Skeletal muscle satellite cell (primary cell): ENCODE measurements around the gene ZNF322.

ENCODE experiments used
- H3K27me3 ChIP-seq: 2 replicates; pipeline ENCODE4 v1.7.0; 2013; ENCODE audit warnings: low read length; ENCODE audit not compliant: control insufficient read depth, insufficient read depth
- H3K36me3 ChIP-seq: 2 replicates; pipeline ENCODE4 v1.7.0; 2013; ENCODE audit warnings: mild to moderate bottlenecking, control low read depth, low read length; ENCODE audit not compliant: insufficient read depth
- H3K4me1 ChIP-seq: 2 replicates; pipeline ENCODE4 v1.7.0; 2013; ENCODE audit warnings: low read length; ENCODE audit not compliant: control insufficient read depth, insufficient read depth
- H3K4me2 ChIP-seq: 2 replicates; pipeline ENCODE4 v1.7.0; 2013; ENCODE audit warnings: mild to moderate bottlenecking, low read length
- H3K4me3 ChIP-seq: 2 replicates; pipeline ENCODE4 v1.7.0; 2013; ENCODE audit warnings: low read length
- H3K9ac ChIP-seq: 2 replicates; pipeline ENCODE4 v1.7.0; 2013; ENCODE audit warnings: mild to moderate bottlenecking, low read depth, low read length, moderate library complexity
- H3K9me3 ChIP-seq: replicated peaks from 2 replicates; pipeline ENCODE4 v1.7.0; 2013; ENCODE audit warnings: mild to moderate bottlenecking, control low read depth, low read length

The ZNF322 gene

GRCh38 chr6:26611599-26611998 is 47.9 kb downstream of the ZNF322 start:
- Histone ChIP-seq H3K4me1 (no peaks in the 10 kb centered on the region), H3K9ac (no peak overlapping the region), H3K4me2 (no peak overlapping the region), H3K36me3 (no peaks in the 10 kb centered on the region), H3K9me3 (no peaks in the 10 kb centered on the region), H3K27me3 (peaks cover 49% of the 10 kb centered on the region), H3K4me3 (no peak overlapping the region)

- no peak overlapping the region for H3K9ac ChIP-seq
- H3K27me3 ChIP-seq: peaks cover 39% of the 10 kb centered on the region
- no peaks in the 10 kb centered on the region for H3K36me3 ChIP-seq
- H3K9me3 ChIP-seq: no peaks in the 10 kb centered on the region
- no peak overlapping the region for H3K4me2 ChIP-seq
- no peaks in the 10 kb centered on the region for H3K4me1 ChIP-seq
- H3K4me3 ChIP-seq: no peak overlapping the region
These were observed 50.1 kb downstream of the ZNF322 start for GRCh38 chr6:26609463-26609862.

GRCh38 chr6:26607434-26608230 is 51.9 kb downstream of the ZNF322 start:
- peaks cover 20% of the 10 kb centered on the region for H3K27me3 ChIP-seq
- peak overlapping the region; percentile 25 for H3K4me3 ChIP-seq
- no peak overlapping the region for H3K9ac ChIP-seq
- no peaks in the 10 kb centered on the region for H3K9me3 ChIP-seq
- no peaks in the 10 kb centered on the region for H3K36me3 ChIP-seq
- peak overlapping the region; percentile 60 for H3K4me2 ChIP-seq
- no peaks in the 10 kb centered on the region for H3K4me1 ChIP-seq

- H3K4me1 ChIP-seq: no peaks in the 10 kb centered on the region
- H3K27me3 ChIP-seq: peaks cover 4% of the 10 kb centered on the region
- no peak overlapping the region for H3K4me3 ChIP-seq
- H3K4me2 ChIP-seq: no peak overlapping the region
- no peaks in the 10 kb centered on the region for H3K9me3 ChIP-seq
- H3K9ac ChIP-seq: no peak overlapping the region
- peaks cover 3% of the 10 kb centered on the region for H3K36me3 ChIP-seq
These were observed 54.7 kb downstream of the ZNF322 start for GRCh38 chr6:26604797-26605196.

- H3K4me2 ChIP-seq: no peak overlapping the region
- H3K27me3 ChIP-seq: no peaks in the 10 kb centered on the region
- H3K4me1 ChIP-seq: no peaks in the 10 kb centered on the region
- no peaks in the 10 kb centered on the region for H3K9me3 ChIP-seq
- peaks cover 8% of the 10 kb centered on the region for H3K36me3 ChIP-seq
- H3K4me3 ChIP-seq: no peak overlapping the region
- no peak overlapping the region for H3K9ac ChIP-seq
These were observed 55.5 kb downstream of the ZNF322 start for GRCh38 chr6:26604026-26604425.

GRCh38 chr6:26602262-26602661 is 57.3 kb downstream of the ZNF322 start:
- Histone ChIP-seq H3K36me3 (peaks cover 17% of the 10 kb centered on the region), H3K9me3 (no peaks in the 10 kb centered on the region), H3K4me1 (peaks cover 9% of the 10 kb centered on the region), H3K4me3 (no peak overlapping the region), H3K27me3 (no peaks in the 10 kb centered on the region), H3K4me2 (no peak overlapping the region), H3K9ac (no peak overlapping the region)

- Histone ChIP-seq H3K4me2 (no peak overlapping the region), H3K4me3 (no peak overlapping the region), H3K9me3 (no peaks in the 10 kb centered on the region), H3K9ac (no peak overlapping the region), H3K4me1 (peaks cover 9% of the 10 kb centered on the region), H3K27me3 (no peaks in the 10 kb centered on the region), H3K36me3 (peaks cover 17% of the 10 kb centered on the region)
These were observed 58.8 kb downstream of the ZNF322 start for GRCh38 chr6:26600759-26601158.

- Histone ChIP-seq H3K36me3 (peaks cover 17% of the 10 kb centered on the region), H3K9ac (no peak overlapping the region), H3K4me1 (peaks cover 14% of the 10 kb centered on the region), H3K27me3 (no peaks in the 10 kb centered on the region), H3K9me3 (no peaks in the 10 kb centered on the region), H3K4me2 (no peak overlapping the region), H3K4me3 (no peak overlapping the region)
These were observed 60.0 kb downstream of the ZNF322 start for GRCh38 chr6:26599591-26599990.

GRCh38 chr6:26599134-26599533 is 60.4 kb downstream of the ZNF322 start:
- H3K4me1 ChIP-seq: peaks cover 14% of the 10 kb centered on the region
- H3K9me3 ChIP-seq: no peaks in the 10 kb centered on the region
- H3K4me3 ChIP-seq: no peak overlapping the region
- H3K4me2 ChIP-seq: no peak overlapping the region
- H3K36me3 ChIP-seq: peaks cover 17% of the 10 kb centered on the region
- no peaks in the 10 kb centered on the region for H3K27me3 ChIP-seq
- H3K9ac ChIP-seq: no peak overlapping the region

- Histone ChIP-seq H3K27me3 (no peaks in the 10 kb centered on the region), H3K4me2 (peak overlapping the region; percentile 85), H3K9me3 (no peaks in the 10 kb centered on the region), H3K4me3 (peak overlapping the region; percentile 92), H3K9ac (no peak overlapping the region), H3K36me3 (peaks cover 17% of the 10 kb centered on the region), H3K4me1 (peaks cover 14% of the 10 kb centered on the region)
These were observed 61.3 kb downstream of the ZNF322 start for GRCh38 chr6:26598267-26598666.

GRCh38 chr6:26597821-26598220 is 61.7 kb downstream of the ZNF322 start:
- Histone ChIP-seq H3K9me3 (no peaks in the 10 kb centered on the region), H3K27me3 (no peaks in the 10 kb centered on the region), H3K9ac (peak overlapping the region; percentile 92), H3K4me2 (peak overlapping the region; percentile 85), H3K4me3 (peak overlapping the region; percentile 92), H3K4me1 (peaks cover 14% of the 10 kb centered on the region), H3K36me3 (peaks cover 17% of the 10 kb centered on the region)

- Histone ChIP-seq H3K4me1 (peaks cover 14% of the 10 kb centered on the region), H3K36me3 (peaks cover 17% of the 10 kb centered on the region), H3K4me3 (peak overlapping the region; percentile 92), H3K27me3 (peaks cover 2% of the 10 kb centered on the region), H3K9ac (peak overlapping the region; percentile 92), H3K4me2 (peak overlapping the region; percentile 85), H3K9me3 (no peaks in the 10 kb centered on the region)
These were observed 62.2 kb downstream of the ZNF322 start for GRCh38 chr6:26597389-26597766.
